ENCODE data around the gene SPDYC. TPM values are rescaled to one million over a fixed set of nuclear protein-coding genes. Genes with fewer than 3 reads are reported as not detected.

Gene SPDYC
- total and polyA plus RNA-seq, 5 experiments from 2014 or later: not detected

DNA sequence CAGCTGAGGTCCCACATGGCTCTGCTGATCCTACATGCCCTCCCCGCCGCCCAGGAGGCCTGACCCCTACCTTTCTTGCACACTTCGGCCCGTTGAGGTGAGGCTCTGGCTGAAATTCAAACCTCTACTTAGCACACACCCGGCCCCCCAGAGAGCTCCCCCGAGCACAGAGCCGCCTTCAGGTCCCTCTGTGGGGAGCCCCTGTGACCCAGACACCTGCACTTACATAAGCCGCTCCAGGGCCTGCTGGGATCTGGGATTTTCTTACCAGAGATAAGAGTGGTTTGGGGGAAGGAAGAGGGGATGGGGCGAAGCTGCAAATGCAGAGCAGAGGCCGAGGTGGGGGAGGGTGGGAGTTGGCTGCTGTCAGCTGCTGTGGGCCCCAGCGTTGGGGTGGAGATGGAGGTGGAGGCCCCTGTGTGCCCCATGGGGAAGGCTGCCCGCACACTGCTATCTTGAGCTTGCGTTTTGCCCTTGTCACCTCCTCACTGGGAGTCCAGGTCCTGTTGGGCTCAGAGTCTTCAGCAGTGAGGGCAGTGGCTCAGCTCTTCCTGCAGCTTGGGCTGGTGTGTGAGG is 42.3 kb downstream of the SPDYC start:
- Mint-ChIP-seq H3K36me3 (peaks cover 0 to 31% (median 0%) of the 10 kb centered on the region in 3 donors), H3K4me3 (no peak overlapping the region), H3K4me1 (peaks cover 20 to 40% (median 33%) of the 10 kb centered on the region in 4 donors), H3K27me3 (no peaks in the 10 kb centered on the region), H3K27ac (peak overlapping the region in 5 of 10 donors; percentile 31 to 78 (median 62)), H3K9me3 (no peaks in the 10 kb centered on the region)
- DNase-seq (no peak), ATAC-seq (no peak)
- POLR2A ChIA-PET: interaction anchor here (0.7 to 1.1 kb wide), 3 partner anchors 8 to 33 kb away, joined by 3 to 5 read pairs (median 3); no protein-coding TSS in a partner anchor

DNA sequence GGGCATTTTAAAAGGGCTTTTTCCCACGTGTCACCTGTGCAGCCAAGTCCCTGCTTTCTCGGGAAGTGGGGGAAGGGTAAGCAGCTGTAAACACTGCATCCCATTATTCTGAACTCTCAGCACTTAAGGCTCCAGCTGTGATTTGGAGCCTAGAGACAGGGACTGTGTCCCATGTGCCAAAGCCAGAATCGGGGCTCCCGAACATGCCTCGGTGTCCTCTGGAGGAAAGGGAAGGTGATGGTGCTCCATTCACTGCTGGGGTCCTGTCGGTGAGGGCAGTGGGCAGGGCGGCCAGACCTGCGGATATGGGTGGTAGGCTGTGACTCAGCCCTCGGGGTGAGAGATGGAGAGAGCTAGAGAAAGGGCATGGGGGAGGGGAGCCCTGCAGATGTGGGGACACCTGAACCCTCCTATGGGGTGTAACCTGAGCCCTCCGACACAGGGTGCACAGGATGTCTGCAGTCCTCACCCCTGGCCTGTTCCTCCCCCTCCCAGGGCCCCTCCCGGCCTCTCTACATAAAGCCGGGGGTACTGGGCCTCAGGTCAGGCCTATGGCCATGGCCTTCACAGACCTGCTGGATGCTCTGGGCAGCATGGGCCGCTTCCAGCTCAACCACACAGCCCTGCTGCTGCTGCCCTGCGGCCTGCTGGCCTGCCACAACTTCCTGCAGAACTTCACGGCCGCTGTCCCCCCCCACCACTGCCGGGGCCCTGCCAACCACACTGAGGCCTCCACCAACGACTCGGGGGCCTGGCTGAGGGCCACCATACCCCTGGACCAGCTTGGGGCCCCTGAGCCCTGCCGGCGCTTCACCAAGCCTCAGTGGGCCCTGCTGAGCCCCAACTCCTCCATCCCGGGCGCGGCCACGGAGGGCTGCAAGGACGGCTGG is 43.5 kb downstream of the SPDYC start:
- H3K4me1 Mint-ChIP-seq: peaks cover 20 to 40% (median 33%) of the 10 kb centered on the region in 4 donors
- no peaks in the 10 kb centered on the region for H3K27me3 Mint-ChIP-seq
- peak overlapping the region in 7 of 10 donors; percentile 19 to 73 (median 60) for H3K4me3 Mint-ChIP-seq
- peak overlapping the region in 6 of 10 donors; percentile 48 to 79 (median 64) for H3K27ac Mint-ChIP-seq
- peak in 3 of 10 donors; percentile 17 to 30 (median 18) for DNase-seq
- H3K36me3 Mint-ChIP-seq: peaks cover 0 to 25% (median 0%) of the 10 kb centered on the region in 3 donors
- ATAC-seq: peak; percentile 58 to 82
- POLR2A ChIA-PET: no interaction called here
- H3K9me3 Mint-ChIP-seq: no peaks in the 10 kb centered on the region

DNA sequence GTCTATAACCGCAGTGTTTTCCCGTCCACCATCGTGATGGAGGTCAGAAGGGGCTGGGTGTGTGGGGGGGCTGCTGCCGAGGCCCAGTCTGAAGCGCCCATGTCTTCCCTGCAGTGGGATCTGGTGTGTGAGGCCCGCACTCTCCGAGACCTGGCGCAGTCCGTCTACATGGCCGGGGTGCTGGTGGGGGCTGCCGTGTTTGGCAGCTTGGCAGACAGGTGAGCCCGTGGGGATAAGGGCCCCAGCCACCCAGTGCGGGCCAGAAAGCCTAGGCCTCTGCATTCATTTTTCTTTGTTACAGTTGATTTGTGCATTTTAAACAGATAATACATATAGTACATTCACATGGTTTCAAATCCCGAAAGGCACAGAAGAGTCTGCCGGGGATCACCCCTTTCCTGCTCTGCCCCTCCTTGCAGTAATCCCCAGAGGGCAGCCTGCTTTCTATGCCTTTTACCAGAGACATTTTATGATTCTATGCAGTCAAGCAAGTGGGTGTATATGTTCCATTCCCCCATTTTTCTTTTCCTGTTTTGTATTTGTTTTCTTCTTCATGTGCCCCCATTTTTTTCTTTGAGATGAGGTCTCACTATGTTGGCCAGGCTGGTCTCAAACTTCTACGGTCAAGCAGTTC is 44.3 kb downstream of the SPDYC start:
- POLR2A ChIA-PET: no interaction called here
- Mint-ChIP-seq H3K27ac (peak overlapping the region in 7 of 10 donors; percentile 24 to 92 (median 52)), H3K27me3 (no peaks in the 10 kb centered on the region), H3K4me1 (peaks cover 19 to 38% (median 32%) of the 10 kb centered on the region in 4 donors), H3K4me3 (peak overlapping the region in 9 of 10 donors; percentile 22 to 72 (median 52)), H3K9me3 (no peaks in the 10 kb centered on the region), H3K36me3 (peaks cover 0 to 19% (median 0%) of the 10 kb centered on the region in 3 donors)
- ATAC-seq (no peak), DNase-seq (no peak)

DNA sequence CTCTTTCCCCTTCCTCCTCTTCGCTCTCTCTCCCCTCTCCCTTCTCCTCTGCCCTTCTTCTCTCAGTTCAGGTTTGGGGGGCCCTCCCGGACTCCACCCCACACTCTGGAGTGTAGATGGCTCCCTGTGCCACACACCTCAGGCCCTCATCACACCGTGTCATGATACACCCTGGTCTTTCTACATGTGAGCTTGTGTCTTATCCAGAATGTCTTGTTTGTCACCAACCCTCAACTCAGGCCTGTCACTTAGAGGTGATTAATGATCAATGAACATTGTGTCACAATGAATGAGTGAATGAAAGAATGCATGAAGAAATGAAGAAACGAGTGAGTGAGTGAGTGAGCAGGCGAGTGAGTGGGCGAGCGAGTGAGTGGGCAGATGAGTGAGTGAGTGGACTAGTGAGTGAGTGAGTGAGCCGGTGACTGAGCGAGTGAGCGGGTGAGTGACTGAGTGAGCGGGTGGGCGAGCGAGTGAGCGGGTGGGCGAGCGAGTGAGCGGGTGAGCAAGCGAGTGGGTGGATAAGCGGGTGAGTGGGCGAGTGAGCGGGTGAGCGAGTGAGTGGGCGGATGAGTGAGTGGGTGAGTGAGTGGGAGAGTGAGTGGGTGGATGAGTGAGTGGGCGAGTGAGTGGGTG is 45.5 kb downstream of the SPDYC start:
- Mint-ChIP-seq H3K27ac (peak overlapping the region in 7 of 10 donors; percentile 34 to 94 (median 53)), H3K9me3 (no peaks in the 10 kb centered on the region), H3K36me3 (peaks cover 0 to 10% (median 0%) of the 10 kb centered on the region in 3 donors), H3K4me1 (peaks cover 25 to 48% (median 40%) of the 10 kb centered on the region in 4 donors), H3K27me3 (no peaks in the 10 kb centered on the region), H3K4me3 (peak overlapping the region in 4 of 10 donors; percentile 0 to 55 (median 42))
- no peak for DNase-seq
- ATAC-seq: no peak
- POLR2A ChIA-PET: interaction anchor here (0.7 kb wide), 1 partner anchor 10 kb away, joined by 3 read pairs; no protein-coding TSS in a partner anchor

DNA sequence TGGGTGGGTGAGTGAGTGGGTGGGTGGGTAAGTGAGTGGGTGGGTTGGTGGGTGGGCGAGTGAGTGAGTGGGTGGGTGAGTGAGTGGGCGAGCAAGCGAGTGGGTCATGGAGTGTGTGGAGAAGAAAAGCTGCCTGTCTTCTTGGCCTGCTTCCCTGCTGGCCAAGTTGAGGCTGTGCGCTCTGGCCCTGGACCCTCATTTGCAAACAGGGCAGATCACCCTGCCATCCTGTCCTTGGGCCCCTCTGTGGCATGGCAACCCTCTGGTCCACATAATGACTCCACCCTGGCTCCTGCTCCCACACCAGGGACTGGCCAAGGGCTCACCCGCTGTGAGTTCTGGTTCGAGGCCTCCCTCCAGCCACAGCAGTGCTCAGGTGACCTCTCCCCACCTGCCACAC is 46.8 kb downstream of the SPDYC start:
- Mint-ChIP-seq H3K27me3 (no peaks in the 10 kb centered on the region), H3K4me3 (peak overlapping the region in 1 of 10 donors; percentile 18), H3K36me3 (no peaks in the 10 kb centered on the region), H3K9me3 (no peaks in the 10 kb centered on the region), H3K27ac (no peak overlapping the region), H3K4me1 (peaks cover 26 to 48% (median 40%) of the 10 kb centered on the region in 4 donors)
- POLR2A ChIA-PET: no interaction called here
- ATAC-seq (no peak), DNase-seq (no peak)

DNA sequence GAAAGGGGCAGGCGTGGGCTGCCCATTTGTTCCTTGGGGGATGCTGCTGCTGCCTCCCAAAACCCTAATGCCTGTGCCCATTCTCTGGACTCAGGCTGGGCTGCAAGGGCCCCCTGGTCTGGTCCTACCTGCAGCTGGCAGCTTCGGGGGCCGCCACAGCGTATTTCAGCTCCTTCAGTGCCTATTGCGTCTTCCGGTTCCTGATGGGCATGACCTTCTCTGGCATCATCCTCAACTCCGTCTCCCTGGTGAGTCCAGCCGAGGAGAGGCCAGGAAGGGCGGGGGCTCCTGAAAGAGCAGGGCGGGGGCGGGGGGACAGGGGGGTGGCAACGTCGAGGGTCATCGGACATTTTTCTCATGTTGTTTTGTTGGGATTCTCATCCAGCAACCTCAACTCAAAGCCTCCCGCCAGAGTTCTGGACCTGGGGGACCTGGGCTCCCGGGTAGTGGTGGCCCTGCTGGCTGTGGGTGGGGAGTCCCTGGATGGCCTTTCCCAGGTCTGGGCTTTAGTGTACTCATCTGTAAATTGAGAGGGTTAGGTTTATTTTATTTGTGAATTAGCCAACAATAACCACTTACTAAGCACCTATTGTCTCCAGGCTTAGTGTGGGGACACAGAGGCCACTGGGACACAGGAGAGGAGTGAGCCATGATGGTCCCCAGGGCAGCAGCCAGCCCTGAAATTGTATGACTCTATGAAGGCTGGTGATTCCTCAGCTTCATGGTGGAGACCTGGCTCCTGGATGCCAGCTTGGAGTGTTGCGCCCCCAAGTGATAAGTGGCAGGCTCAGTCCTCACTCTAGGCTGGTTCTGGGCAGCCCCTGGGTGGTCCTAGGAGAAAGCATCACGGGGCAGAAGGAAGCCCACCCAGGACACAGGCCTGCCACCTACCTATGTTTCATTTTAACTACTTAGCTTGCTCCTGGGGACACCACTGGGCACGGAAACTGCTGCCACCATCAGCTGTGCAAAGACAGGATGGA is 47.7 kb downstream of the SPDYC start:
- Mint-ChIP-seq H3K36me3 (no peaks in the 10 kb centered on the region), H3K4me1 (peaks cover 26 to 45% (median 37%) of the 10 kb centered on the region in 4 donors), H3K27ac (peak overlapping the region in 3 of 10 donors; percentile 47 to 72 (median 59)), H3K27me3 (no peaks in the 10 kb centered on the region), H3K4me3 (peak overlapping the region in 1 of 10 donors; percentile 41), H3K9me3 (no peaks in the 10 kb centered on the region)
- ATAC-seq (no peak), DNase-seq (no peak)
- POLR2A ChIA-PET: interaction anchor here (2.5 kb wide), 1 partner anchor 11 kb away, joined by 5 read pairs; no protein-coding TSS in a partner anchor

DNA sequence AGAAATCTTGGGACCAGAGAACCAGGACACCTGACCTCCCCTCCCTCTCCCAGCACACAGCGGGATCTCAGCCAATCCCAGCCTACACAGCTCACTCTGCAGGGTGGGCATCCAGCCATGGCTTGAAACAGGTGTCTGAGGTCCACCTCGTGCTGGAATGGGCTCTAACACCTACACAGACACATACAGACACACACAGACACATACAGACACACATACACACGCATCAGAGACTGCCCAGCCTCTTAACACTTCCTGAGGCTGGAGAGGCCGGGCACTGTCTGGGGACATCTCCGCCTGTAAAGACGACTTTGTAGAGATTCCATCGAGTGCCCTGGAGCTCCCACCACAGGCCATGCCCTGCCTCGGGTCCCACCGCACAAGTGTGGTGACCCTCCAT is 48.4 kb downstream of the SPDYC start:
- H3K9me3 Mint-ChIP-seq: no peaks in the 10 kb centered on the region
- POLR2A ChIA-PET: interaction anchor here (2.5 kb wide), 1 partner anchor 12 kb away, joined by 5 read pairs; no protein-coding TSS in a partner anchor
- peaks cover 23 to 38% (median 30%) of the 10 kb centered on the region in 4 donors for H3K4me1 Mint-ChIP-seq
- H3K27ac Mint-ChIP-seq: peak overlapping the region in 4 of 10 donors; percentile 19 to 72 (median 42)
- H3K27me3 Mint-ChIP-seq: no peaks in the 10 kb centered on the region
- DNase-seq (no peak), ATAC-seq (no peak)
- peaks cover 0 to 2% (median 0%) of the 10 kb centered on the region in 3 donors for H3K36me3 Mint-ChIP-seq
- H3K4me3 Mint-ChIP-seq: no peak overlapping the region

DNA sequence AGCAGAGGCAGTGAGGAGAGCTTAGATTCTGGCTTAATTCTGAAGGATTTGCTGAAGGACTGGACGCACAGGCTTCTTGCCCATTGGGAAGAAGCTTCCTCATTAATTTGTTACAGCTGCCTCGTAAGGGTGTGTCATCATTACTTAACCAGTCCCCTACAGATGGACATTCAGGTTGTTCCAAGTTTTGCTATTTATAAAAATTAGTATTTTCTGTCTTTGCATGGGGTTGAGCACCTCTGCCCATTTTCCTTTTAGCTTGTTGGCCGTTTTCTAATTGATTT is 49.8 kb downstream of the SPDYC start:
- H3K36me3 Mint-ChIP-seq: peaks cover 0 to 6% (median 0%) of the 10 kb centered on the region in 3 donors
- H3K27me3 Mint-ChIP-seq: peaks cover 0 to 3% (median 0%) of the 10 kb centered on the region in 5 donors
- DNase-seq (no peak), ATAC-seq (no peak)
- no peaks in the 10 kb centered on the region for H3K9me3 Mint-ChIP-seq
- POLR2A ChIA-PET: interaction anchor here (2.5 kb wide), 1 partner anchor 13 kb away, joined by 5 read pairs; no protein-coding TSS in a partner anchor
- peak overlapping the region in 2 of 10 donors; percentile 37 to 46 for H3K27ac Mint-ChIP-seq
- peak overlapping the region in 2 of 10 donors; percentile 31 to 51 for H3K4me3 Mint-ChIP-seq
- peaks cover 17 to 24% (median 18%) of the 10 kb centered on the region in 4 donors for H3K4me1 Mint-ChIP-seq

DNA sequence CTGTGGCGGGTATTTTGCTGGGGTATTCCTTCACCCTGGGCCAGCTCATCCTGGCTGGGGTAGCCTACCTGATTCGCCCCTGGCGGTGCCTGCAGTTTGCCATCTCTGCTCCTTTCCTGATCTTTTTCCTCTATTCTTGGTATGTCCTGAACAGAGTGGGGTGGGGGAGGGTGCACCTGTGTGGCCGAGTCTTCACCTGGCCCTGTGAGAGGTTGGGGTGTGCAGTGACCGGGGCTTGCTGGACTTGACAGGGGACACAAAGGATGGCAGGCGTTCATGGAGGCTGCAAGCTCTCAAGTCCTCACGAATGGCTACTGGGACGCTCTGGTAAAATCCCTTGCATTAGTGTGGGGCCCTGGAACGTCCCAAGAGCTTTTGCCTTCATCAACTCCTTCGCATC is 51.0 kb downstream of the SPDYC start:
- Mint-ChIP-seq H3K27ac (no peak overlapping the region), H3K4me3 (no peak overlapping the region), H3K9me3 (no peaks in the 10 kb centered on the region), H3K4me1 (peaks cover 15 to 20% (median 17%) of the 10 kb centered on the region in 4 donors), H3K36me3 (peaks cover 0 to 6% (median 0%) of the 10 kb centered on the region in 3 donors), H3K27me3 (peaks cover 0 to 7% (median 6%) of the 10 kb centered on the region in 5 donors)
- DNase-seq (no peak), ATAC-seq (no peak)
- POLR2A ChIA-PET: interaction anchor here (0.6 to 1.1 kb wide), 2 partner anchors 9 to 1329 kb away, joined by 5 to 6 read pairs; no protein-coding TSS in a partner anchor

Measured in naive thymus-derived CD8-positive, alpha-beta T cell (primary cell).